Activated CD8-positive, alpha-beta memory T cell treated with anti-CD3 and anti-CD28 coated beads for 36 hours (primary cell): ENCODE measurements around the gene RHOD. TPM values are rescaled to one million over a fixed set of nuclear protein-coding genes. Genes with fewer than 3 reads are reported as not detected.

Experiments
- CTCF ChIA-PET: fragments of 350-600 bp; sonication (Branson Sonifier 250); formaldehyde crosslinking; loops from one replicate; lab custom pipeline; 2021; ENCODE audit warnings: antibody characterized with exemption; lab: Charles Lee
- POLR2A ChIA-PET: fragments of 350-600 bp; sonication (Branson Sonifier 250); formaldehyde crosslinking; loops from one replicate; lab custom pipeline; 2021; ENCODE audit warnings: antibody characterized with exemption; lab: Charles Lee
- total RNA-seq, 2 experiments: library from RNA; stranded (reverse); gene quantifications; one replicate each; pipeline ENCODE4 v1.2.3, GENCODE V29; 2021

The RHOD gene, protein sequence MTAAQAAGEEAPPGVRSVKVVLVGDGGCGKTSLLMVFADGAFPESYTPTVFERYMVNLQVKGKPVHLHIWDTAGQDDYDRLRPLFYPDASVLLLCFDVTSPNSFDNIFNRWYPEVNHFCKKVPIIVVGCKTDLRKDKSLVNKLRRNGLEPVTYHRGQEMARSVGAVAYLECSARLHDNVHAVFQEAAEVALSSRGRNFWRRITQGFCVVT
- 1 to 10 TPM; 1.5 to 1.8 TPM for total RNA-seq

DNA sequence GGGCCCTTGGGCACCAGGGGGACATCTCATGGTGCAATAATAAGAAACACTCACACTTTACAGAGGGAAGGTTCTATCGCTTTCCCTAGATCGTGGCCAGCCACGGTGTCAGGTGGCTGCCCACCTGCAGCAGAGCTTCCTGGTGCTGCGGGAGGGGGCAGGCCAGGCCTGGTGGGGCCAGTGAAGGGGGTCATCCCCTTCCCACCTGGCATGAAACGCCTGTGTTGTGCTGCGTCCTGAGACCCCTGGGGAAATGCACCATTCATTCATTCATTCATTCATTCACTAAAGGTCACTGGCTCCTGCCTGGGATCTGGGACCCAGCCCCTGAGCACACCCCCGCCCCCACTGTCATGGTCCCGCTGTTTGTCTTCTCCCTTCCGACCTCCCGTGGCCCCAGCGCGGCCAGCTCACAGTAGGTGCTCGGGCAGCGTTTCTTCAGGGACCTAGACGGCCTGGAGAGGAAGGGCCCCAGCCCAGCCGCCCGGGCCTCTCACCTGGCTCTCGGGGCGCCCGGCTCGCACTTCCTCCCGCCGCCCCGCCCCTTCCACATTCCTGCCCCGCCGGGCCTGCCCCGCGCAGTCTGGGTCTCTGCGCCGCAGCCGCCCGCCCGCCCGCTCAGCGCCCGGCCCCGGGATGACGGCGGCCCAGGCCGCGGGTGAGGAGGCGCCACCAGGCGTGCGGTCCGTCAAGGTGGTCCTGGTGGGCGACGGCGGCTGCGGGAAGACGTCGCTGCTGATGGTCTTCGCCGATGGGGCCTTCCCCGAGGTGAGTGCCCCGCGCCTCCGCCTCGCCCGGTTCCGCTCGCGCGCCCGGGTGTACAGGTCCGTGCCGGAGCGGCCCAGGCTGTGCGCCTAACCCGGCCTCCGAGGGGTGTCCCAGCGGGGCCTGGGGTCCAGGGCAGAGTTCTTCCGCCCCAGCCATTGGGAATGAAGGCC lies at the start of gene RHOD:
RHOD (plus strand) TSS at position 581 of the 938 bp plus-strand sequence; CDS start at position 637, 56 bp downstream.
- POLR2A ChIA-PET = no interaction called here
- CTCF ChIA-PET = interaction anchor here (1.7 to 2.8 kb wide), 2 partner anchors 15 to 17 kb away, joined by 7 to 11 read pairs; no protein-coding TSS in a partner anchor

GRCh38 chr11:67007126-67007525 lies 49.5 kb upstream of the RHOD start:
- ChIA-PET POLR2A (no interaction called here), CTCF (no interaction called here)

DNA sequence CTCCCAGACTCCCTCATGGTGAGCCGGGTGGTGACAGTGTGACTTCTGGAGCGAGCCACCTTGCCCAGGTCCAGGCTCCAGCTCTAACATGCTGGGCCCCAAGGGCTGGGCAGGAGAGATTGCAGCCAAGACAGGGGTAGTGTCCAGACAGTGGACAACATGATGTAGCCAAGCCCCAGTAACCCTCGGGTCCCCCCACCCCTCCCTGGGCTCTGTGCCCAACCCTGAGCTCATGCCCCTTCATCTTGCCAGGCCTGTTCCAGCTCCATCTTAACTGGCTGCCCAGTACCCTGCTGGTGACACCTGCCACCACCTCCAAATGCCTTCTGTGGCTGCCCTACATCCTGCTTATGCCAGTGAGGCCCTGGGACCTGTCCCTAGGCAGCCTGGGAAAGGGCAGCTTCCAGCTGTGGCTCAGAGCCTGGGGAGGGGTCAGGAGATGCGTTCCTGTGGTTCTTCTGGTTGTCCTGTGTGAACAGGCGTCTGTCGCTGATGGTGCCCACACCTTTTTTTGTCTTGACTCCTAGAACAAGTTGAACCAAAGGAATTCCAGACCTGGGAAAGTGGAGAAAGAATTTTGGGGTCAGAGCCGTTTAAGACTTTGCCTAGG lies 46.2 kb upstream of the RHOD start:
- ChIA-PET CTCF (interaction anchor here (1.5 kb wide), 1 partner anchor 14 kb away, joined by 3 read pairs; no protein-coding TSS in a partner anchor), POLR2A (no interaction called here)

- ChIA-PET POLR2A (no interaction called here), CTCF (no interaction called here)
Observed at GRCh38 chr11:67013511-67014045, 43.1 kb upstream of the RHOD start.

DNA sequence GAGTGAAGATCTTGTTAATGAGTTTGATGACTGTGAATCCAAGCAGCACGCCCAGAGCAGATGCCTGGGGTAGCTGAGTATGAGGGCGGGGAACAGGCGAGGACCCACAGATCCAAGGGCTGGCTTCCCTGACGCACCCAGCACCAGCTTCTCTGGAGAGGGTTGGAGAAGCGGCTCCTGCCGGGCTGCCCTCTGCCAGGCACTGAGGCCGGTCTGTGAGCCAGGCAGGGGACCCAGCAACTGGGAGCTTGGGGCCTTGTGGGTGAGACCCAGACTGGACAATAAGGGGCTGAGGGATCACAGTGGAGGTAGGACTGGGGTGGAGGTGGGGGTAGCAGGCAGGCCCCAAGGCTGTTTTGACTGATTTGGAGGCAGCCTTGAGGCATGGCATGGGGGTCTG lies 42.3 kb upstream of the RHOD start:
- ChIA-PET POLR2A (no interaction called here), CTCF (no interaction called here)

- CTCF ChIA-PET = no interaction called here
- POLR2A ChIA-PET = no interaction called here
Observed at GRCh38 chr11:67015048-67015447, 41.6 kb upstream of the RHOD start.

GRCh38 chr11:67016550-67016949 lies 40.1 kb upstream of the RHOD start:
- ChIA-PET CTCF (no interaction called here), POLR2A (no interaction called here)

DNA sequence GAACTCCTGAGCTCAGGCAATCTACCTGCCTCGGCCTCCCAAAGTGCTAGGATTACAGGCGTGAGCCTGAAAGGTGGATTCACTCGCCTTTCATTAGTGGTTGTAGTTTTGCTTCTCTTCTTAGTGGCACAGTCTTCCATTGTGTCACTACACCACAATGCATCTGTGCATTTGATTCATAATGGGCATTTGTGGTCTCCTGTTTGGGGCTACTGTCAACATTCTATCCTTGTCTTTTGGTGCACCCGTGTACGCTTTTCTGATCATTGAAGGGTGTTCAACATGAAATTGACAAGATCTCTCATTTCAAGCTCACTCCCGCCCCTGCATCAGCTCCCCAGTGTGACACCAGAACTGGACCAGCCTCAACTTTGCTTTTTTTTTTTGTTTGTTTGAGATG lies 35.7 kb upstream of the RHOD start:
- CTCF ChIA-PET = interaction anchor here (1.1 kb wide), 1 partner anchor 132 kb away, joined by 3 read pairs; no protein-coding TSS in a partner anchor
- POLR2A ChIA-PET = no interaction called here

GRCh38 chr11:67022341-67022933 lies 34.2 kb upstream of the RHOD start:
- POLR2A ChIA-PET = no interaction called here
- CTCF ChIA-PET = interaction anchor here (0.6 to 1.1 kb wide), 4 partner anchors 19 to 133 kb away, joined by 3 read pairs; no protein-coding TSS in a partner anchor

- ChIA-PET POLR2A (interaction anchor here (0.5 kb wide), 1 partner anchor 79 kb away, joined by 9 read pairs; no protein-coding TSS in a partner anchor), CTCF (interaction anchor here (1.0 kb wide), 1 partner anchor 12 kb away, joined by 3 read pairs; no protein-coding TSS in a partner anchor)
Observed at GRCh38 chr11:67022961-67023956, 33.4 kb upstream of the RHOD start, which contains the start of gene SYT12. Gene SYT12 (plus strand): TSS chr11:67023134. CDS start chr11:67030145, 7,011 bp downstream.

DNA sequence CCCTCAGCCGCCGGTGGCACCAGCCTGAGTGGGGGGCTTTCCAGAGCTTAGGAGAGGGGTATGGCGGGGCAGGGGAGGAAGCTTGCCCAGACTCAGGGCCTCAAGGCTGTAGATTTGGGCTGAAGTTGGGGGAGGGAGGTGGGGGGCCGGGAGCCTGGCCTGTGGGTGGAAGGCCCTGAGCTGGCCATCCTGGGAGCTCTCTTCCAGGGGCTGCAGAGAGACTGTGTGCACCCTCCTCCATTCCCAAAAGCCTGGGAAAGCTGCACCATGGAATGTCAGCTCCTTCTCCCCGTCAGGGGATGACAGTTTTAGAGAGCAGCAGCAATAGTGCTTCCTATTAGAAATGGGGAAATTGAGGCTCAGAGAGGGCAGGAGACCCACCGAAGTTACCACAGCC lies 32.7 kb upstream of the RHOD start:
- ChIA-PET CTCF (interaction anchor here (1.0 to 1.5 kb wide), 2 partner anchors 13 to 48 kb away, joined by 3 to 4 read pairs; partner anchors contain the start of gene C11orf86), POLR2A (interaction anchor here (0.5 kb wide), 1 partner anchor 80 kb away, joined by 9 read pairs; no protein-coding TSS in a partner anchor)

GRCh38 chr11:67024410-67024809 lies 32.2 kb upstream of the RHOD start:
- CTCF ChIA-PET = interaction anchor here (1.0 to 1.5 kb wide), 2 partner anchors 14 to 49 kb away, joined by 3 to 4 read pairs; partner anchors contain the start of gene C11orf86

GRCh38 chr11:67024966-67025365 lies 31.7 kb upstream of the RHOD start:
- ChIA-PET CTCF (interaction anchor here (0.8 to 1.5 kb wide), 2 partner anchors 49 to 59 kb away, joined by 4 read pairs; partner anchors contain the start of gene C11orf86), POLR2A (no interaction called here)

More at GRCh38 chr11:67024410-67024809, 32.2 kb upstream of the RHOD start:
- POLR2A ChIA-PET = no interaction called here

DNA sequence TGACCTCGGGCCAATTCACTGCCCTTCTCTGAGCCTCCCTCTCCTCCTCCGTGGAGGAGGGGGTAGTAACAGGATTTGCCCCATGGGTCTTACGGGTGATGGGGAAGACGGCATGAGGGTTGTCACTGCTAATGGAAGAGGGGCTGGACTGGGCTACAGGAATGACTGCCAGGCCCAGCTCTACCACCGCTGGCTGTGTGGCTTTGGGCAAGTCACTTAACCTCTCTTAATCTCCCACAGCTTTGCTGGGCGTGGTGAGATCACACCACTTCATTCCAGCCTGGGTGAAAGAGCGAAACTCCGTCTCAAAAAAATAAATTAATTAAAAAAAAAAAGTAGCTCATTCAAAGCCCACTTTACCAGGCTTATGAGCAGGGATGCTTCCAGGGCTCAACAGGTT lies 30.9 kb upstream of the RHOD start:
- CTCF ChIA-PET = interaction anchor here (0.8 to 1.5 kb wide), 2 partner anchors 50 to 58 kb away, joined by 4 read pairs; partner anchors contain the start of gene C11orf86

DNA sequence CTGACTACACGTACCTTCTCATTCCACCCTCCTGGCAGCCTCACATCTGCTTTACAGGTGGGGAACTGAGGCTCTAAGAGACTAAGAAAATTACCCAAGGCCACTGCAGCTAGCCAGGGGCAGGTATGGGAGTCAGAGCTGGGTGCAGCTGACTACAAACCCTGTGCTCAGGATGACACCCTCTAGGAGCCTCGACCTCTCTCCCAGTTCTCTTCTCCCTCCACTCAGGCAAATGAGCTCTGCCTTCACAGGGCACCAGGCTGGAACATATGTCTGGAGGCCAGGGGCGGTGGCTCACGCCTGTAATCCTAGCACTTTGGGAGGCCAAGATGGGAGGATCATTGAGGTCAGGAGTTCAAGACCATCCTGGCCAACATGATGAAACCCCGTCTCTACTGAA lies 29.7 kb upstream of the RHOD start:
- ChIA-PET CTCF (no interaction called here), POLR2A (no interaction called here)

More for the DNA sequence above, 30.9 kb upstream of the RHOD start:
- POLR2A ChIA-PET = no interaction called here

DNA sequence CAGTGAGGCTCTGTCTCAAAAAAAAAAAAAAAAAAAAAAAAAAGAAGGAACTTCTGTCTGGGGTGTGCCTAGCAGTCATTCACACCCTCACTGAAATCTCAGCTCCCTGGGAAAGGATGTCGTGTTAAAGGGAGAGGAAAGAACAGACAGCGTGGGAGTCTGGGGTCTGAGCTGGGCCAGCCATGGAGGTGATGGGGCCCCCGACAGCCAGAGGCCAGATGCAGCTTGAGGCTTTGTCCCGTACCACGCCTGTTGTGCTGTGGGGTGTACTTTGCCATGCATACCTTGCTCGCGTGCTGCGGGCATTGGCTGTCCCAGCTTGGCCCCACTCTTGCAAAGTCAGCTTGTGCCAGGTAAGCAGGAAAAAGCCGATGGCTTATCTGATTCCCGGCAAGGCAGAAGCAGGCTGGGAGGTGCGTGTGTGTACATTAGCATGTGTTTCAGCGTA lies 29.1 kb upstream of the RHOD start:
- POLR2A ChIA-PET = no interaction called here
- CTCF ChIA-PET = no interaction called here

- CTCF ChIA-PET = no interaction called here
- POLR2A ChIA-PET = no interaction called here
Observed at GRCh38 chr11:67027943-67028542, 28.6 kb upstream of the RHOD start.
